GM21619 (cell line): ENCODE measurements around the gene SPATA17.
A peak's percentile ranks its signal among the peaks of the same experiment; 100 is the strongest.

Source experiments
- ATAC-seq: cut with Tn5 transposase; IDR thresholded peaks from one replicate; pipeline ENCODE4 v1.9.1; 2021; ENCODE audit not compliant: unreplicated experiment

Gene SPATA17

GRCh38 chr1:217846733-217847132 is 215.6 kb downstream of the SPATA17 start:
- no peak for ATAC-seq

DNA sequence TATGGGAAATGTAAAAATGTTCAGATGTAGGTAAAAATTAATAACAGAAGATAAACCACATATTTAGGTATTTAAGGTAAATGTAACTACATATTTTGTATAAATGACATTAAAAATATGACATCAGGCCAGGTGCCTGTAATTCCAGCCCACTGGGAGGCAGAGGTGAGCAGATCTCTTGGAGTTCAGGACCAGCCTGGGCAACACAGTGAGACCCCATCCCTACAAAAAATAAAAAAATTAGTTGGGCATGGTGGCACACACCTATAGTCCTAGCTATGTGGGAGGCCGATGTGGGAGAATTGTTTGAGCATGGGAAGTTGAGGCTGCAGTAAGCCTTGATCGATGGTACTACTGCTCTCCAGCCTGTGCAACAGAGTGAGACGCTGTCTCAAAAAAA is 216.5 kb downstream of the SPATA17 start:
- no peak for ATAC-seq

- no peak for ATAC-seq
These were observed 225.3 kb downstream of the SPATA17 start for GRCh38 chr1:217856342-217857034.

DNA sequence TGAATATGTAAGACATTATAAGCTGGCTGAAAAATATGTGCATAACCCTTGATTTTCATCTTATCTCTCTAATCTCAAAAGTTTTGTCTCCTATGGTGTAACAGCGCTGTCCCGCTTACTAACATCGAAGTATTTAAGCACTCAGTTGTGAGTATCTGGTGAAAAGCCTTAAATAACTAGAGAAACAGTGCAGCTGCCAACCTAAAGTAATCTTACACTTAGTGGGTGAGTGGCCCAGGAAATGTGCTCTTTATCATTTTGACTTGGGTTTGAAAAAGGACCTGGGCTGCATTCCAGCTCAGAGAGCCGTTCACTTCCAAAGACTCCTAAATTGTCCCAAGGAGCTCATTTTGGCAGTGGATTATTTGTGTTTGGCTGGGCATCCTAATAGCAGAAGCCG is 225.9 kb downstream of the SPATA17 start:
- ATAC-seq = no peak

- no peak for ATAC-seq
These were observed 230.5 kb downstream of the SPATA17 start for GRCh38 chr1:217861658-217862057.

DNA sequence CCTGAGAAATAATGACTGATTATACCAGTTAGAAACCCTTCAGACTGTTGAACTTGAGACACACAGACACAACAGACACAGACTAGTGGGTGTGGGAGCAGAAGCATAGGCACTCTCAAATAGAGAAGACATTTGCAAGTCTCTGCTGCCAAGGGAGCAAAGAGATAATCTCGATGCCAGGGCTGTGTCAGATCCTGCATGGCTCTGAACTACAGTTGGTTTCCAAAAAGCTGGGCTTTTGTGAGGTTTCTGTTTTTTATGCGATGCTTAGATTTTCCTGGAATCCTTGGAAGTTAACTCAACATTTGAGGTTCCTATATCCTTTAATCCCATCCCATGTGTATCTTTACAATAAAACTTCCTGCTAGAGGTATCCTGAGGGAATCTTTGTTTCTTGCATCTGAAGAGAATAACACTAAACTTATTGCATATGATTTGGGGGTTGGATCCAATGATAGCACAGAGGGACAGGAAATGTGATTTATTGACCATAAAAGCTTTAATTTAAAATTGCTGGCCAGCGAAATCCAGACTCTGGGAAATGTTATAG is 236.4 kb downstream of the SPATA17 start:
- ATAC-seq = no peak

GRCh38 chr1:217871955-217872354 is 240.8 kb downstream of the SPATA17 start:
- no peak for ATAC-seq

DNA sequence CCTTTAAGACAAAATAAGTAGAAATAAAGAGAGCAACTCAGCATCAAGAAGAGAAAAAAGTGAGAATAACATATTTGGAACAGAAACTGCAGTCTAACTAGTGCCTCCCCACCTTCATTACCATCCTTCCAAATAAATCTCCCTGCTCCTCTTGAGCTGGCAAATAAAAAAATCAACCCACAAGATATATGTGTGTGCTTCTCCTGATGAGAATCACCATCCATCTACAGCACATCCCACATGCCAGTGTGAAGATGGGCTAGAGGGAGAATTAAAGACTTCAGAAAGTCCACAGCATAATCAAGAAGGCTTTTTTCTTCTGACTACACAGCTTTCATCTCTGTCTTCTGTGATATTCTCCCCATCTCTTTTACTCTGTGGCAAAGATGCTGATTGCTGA is 244.1 kb downstream of the SPATA17 start:
- ATAC-seq = no peak

DNA sequence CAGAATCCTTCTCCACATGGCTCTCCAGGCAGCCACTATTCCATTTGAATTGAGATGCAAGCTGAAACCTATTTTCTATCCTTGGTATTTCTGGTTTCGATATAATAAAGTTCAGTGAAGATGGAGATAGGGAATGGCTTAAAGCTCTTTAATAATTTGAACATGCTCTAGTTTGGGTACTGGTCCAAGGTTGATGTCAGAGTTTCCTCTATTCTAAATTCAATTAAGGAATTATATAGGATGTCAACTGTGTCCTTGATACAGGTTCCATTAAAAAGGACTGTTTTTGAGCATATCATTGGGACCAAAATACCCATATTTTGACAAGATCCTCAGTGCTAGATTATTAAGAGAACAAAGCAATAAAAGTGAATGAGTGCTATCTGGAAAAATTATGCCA is 245.3 kb downstream of the SPATA17 start:
- ATAC-seq = no peak

DNA sequence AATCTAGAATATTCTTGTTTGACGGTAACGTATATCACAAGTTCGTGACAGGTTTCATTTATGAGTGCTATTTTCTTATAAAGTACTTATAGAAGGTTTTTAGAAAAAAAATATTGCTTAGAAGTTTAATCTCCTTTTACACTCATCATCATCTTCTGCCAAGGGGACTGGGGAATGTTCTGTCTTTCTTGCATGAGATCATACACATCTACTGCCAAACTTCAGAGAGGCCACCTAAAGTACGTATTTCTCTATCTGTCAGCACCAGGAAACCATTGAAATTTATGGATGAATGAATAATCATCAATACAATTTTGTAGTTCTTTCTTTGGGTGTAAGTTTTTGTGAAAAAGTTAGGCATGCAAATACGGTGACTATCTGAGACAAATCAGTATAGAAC is 245.8 kb downstream of the SPATA17 start:
- no peak for ATAC-seq

GRCh38 chr1:217881131-217881543 is 250.0 kb downstream of the SPATA17 start:
- ATAC-seq = no peak

DNA sequence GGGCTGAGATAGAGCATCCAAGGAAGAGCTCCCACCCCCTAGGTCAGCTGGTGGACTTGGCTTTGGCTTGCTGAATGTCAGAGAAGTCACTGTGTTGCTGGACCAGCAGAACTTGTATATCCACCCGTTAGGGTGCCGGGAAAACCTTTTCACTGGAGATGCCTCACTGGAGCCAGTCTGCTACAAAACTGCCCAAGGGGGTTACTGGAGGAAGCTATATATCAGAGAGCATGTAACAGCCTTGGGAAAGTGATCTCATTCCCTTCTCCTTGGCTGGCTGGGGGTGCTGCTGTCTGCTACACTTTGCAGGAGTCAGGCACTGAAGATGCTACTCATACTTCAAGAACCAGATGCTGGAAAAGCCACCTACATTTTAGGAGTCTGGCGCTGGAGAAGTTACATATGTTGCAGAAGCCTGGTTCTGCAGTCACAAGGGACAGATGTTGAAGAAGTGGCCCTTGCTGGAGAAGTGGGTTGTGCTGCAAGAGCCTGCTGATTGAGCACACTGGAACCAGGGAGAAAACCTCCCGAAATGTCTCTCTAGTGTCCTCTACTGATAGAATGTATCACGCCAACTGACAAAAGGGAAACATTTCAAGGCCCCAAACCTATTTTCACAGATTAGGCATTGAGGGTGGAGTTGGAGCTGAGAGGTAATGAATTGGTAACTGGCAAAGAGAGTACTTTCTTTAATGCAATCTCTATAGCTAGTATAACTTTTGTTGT is 250.6 kb downstream of the SPATA17 start:
- ATAC-seq = no peak

DNA sequence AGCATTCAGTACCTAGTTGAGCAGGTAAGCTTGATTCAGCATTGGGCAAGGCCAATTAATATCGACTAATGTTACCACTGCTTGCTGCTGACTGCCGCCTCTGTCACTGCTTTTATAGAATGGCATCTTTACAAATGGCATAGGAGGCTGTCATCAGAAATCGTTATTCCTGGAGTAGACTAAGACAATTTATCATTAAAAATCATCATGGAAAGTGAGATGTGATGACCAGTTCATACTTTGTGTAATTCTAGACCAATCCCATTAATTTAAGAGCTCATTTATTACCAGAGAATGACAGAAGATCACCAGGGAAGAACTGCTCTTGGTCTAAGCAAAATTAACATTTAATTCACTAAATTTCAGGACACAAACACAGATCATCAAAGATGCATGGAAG is 254.0 kb downstream of the SPATA17 start:
- no peak for ATAC-seq

DNA sequence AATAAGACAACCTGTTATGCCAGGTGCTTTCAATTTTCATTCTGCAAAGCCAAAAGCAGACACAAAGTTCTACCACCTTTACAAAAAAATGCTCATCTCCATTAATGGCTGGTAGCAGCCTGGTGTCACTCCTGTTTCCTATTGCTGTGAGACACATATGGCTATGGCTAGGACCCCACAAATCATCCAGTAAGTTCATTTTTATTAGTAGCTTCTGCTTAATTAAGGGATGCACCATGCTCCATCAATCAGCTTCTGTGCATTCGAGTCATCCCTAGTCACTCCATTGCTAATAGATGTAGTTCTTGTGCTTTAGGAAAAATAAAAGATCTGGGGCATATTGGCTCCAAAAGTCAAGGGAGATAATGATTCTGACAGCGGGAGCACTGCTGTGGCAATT is 257.2 kb downstream of the SPATA17 start:
- no peak for ATAC-seq

- no peak for ATAC-seq
These were observed 258.3 kb downstream of the SPATA17 start for GRCh38 chr1:217889401-217889800.

- ATAC-seq = no peak
These were observed 260.8 kb downstream of the SPATA17 start for GRCh38 chr1:217891966-217892365.

DNA sequence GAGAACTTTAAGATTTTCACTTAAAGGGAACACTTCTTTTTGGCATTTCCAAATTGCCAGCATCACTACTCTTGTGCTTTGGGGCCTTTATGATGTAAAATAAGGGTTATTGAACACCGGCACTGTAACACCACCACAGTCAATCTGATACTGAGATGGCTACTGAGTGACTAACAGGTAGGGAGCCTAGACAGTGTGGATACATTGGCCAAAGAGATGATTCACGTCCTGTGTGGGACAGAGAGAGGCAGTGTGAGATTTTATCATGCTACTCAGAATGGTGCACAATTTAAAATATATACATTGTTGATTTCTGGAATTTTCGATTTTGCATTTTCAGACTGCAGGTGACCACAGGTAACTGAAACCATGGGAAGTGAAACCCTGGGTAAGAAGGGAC is 261.6 kb downstream of the SPATA17 start:
- peak; percentile 54 for ATAC-seq

DNA sequence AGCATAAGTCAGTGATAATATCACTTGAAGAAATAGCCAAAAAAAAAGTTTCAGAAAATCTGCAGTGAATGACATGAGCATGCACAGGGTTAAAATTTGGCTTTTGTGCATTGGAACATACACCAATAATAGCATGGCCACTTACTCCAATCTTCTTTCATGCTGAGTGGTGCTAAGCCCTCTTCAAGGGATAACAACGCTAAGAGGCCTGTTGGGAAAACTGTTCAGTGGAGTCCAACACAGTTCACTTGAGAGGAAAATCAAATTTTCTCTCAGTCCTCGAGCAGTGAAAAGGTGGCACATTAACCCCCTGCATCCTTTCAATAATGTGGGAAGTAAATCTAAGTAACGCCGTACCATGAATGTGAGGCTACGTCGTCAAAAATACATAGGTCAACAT is 264.7 kb downstream of the SPATA17 start:
- no peak for ATAC-seq

- no peak for ATAC-seq
These were observed 265.3 kb downstream of the SPATA17 start for GRCh38 chr1:217896490-217896889.

GRCh38 chr1:217897100-217897499 is 266.0 kb downstream of the SPATA17 start:
- no peak for ATAC-seq

- no peak for ATAC-seq
These were observed 268.5 kb downstream of the SPATA17 start for GRCh38 chr1:217899614-217900013.

- no peak for ATAC-seq
These were observed 276.4 kb downstream of the SPATA17 start for GRCh38 chr1:217907504-217907903.
